ENCODE results near the gene PAX2.

The PAX2 gene

GRCh38 chr10:100826983-100827818, 81.8 kb downstream of the PAX2 start:
- Histone ChIP-seq H3K4me3 (peak overlapping the region; percentile 75), H3K27ac (no peak overlapping the region)
- TF ChIP-seq CTCF (IDR thresholded peaks at IDR 0.05): no peak
- no peak for DNase-seq (ENCODE audit: low spot score)

- Histone ChIP-seq H3K27ac (no peak overlapping the region), H3K4me3 (peak overlapping the region; percentile 75)
- no peak for DNase-seq (ENCODE audit: low spot score)
- no peak for TF ChIP-seq CTCF (IDR thresholded peaks at IDR 0.05)
These were observed 82.7 kb downstream of the PAX2 start for GRCh38 chr10:100827819-100828737.

- no peak for TF ChIP-seq CTCF (IDR thresholded peaks at IDR 0.05)
- no peak for DNase-seq (ENCODE audit: low spot score)
- no peak overlapping the region for H3K27ac ChIP-seq
- peak overlapping the region; percentile 75 for H3K4me3 ChIP-seq
These were observed 83.3 kb downstream of the PAX2 start for GRCh38 chr10:100828738-100829096.

GRCh38 chr10:100829097-100829870, 83.9 kb downstream of the PAX2 start:
- Histone ChIP-seq H3K4me3 (peak overlapping the region; percentile 75), H3K27ac (no peak overlapping the region)
- DNase-seq (ENCODE audit: low spot score): no peak
- TF ChIP-seq CTCF (IDR thresholded peaks at IDR 0.05): no peak

- no peak for TF ChIP-seq CTCF (IDR thresholded peaks at IDR 0.05)
- no peak for DNase-seq (ENCODE audit: low spot score)
- no peak overlapping the region for H3K27ac ChIP-seq
- no peak overlapping the region for H3K4me3 ChIP-seq
These were observed 84.7 kb downstream of the PAX2 start for GRCh38 chr10:100829933-100830727.

GRCh38 chr10:100830728-100831111, 85.3 kb downstream of the PAX2 start:
- H3K27ac ChIP-seq: no peak overlapping the region
- H3K4me3 ChIP-seq: no peak overlapping the region
- no peak for TF ChIP-seq CTCF (IDR thresholded peaks at IDR 0.05)
- DNase-seq (ENCODE audit: low spot score): no peak
